ENCODE measurements around the gene BTBD16.

DNA sequence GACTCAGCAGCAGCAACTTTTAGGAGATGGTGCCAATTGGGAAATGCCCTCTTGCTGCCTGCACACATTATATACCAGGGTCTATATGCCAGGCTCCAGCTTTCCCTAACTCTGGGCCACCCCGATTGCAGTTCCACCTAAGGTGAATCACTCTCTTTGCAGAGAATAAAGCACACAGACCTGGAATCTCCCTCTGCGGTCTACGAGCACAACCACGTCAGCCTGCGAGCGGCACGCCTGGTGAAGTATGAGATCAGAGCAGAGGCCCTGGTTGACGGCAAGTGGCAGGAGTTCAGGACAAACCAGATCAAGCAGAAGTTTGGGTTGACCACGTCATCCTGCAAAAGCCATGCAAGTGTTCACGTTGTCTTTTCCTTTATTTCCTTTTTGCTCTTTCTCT lies 65.2 kb downstream of the BTBD16 start:
- no peak for TF ChIP-seq POLR2A (IDR thresholded peaks at IDR 0.05)
- TF ChIP-seq, protein P1, sequence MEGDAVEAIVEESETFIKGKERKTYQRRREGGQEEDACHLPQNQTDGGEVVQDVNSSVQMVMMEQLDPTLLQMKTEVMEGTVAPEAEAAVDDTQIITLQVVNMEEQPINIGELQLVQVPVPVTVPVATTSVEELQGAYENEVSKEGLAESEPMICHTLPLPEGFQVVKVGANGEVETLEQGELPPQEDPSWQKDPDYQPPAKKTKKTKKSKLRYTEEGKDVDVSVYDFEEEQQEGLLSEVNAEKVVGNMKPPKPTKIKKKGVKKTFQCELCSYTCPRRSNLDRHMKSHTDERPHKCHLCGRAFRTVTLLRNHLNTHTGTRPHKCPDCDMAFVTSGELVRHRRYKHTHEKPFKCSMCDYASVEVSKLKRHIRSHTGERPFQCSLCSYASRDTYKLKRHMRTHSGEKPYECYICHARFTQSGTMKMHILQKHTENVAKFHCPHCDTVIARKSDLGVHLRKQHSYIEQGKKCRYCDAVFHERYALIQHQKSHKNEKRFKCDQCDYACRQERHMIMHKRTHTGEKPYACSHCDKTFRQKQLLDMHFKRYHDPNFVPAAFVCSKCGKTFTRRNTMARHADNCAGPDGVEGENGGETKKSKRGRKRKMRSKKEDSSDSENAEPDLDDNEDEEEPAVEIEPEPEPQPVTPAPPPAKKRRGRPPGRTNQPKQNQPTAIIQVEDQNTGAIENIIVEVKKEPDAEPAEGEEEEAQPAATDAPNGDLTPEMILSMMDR (IDR thresholded peaks at IDR 0.05) = no peak

Measured in prostate gland (tissue), 2 donors.